SK-N-SH (cell line): ENCODE results near the gene SOWAHA. TPM values are rescaled to one million over a fixed set of nuclear protein-coding genes. Genes with fewer than 3 reads are reported as not detected.

Experiments
- CTCF ChIA-PET: fragments of 300-600, 350-600 bp; formaldehyde crosslinking; extraction: SDS; loops from one replicate; lab custom pipeline; 2021; lab: Yijun Ruan, JAX
- POLR2A ChIA-PET: fragments of 350-600 bp; sonication (Branson Sonifier 250); formaldehyde crosslinking; extraction: SDS; loops from one replicate; lab custom pipeline; 2020; ENCODE audit warnings: antibody characterized with exemption, inconsistent platforms; lab: Yijun Ruan, JAX
- DNase-seq: peaks from one replicate; pipeline ENCODE4 v3.0.0; 2012
- H2AFZ ChIP-seq: fragments of 200-600 bp; sonication (generic); 2 replicates; pipeline ENCODE4 v1.8.1; 2016; ENCODE audit warnings: antibody characterized with exemption, mild to moderate bottlenecking, low read depth
- H3F3A ChIP-seq: fragments of 200-600 bp; sonication (generic); replicated peaks from 2 replicates; pipeline ENCODE3; 2016; ENCODE audit warnings: antibody characterized with exemption, mild to moderate bottlenecking; ENCODE audit not compliant: insufficient read depth
- H3K27ac ChIP-seq, 2 experiments: fragments of 200-500 bp in 1 of 2; fragments of 200-600 bp in 1 of 2; sonication (Bioruptor generic) in 1 of 2; sonication (generic), shearing (Covaris generic) in 1 of 2; 2 replicates each; pipeline versions ENCODE4 v1.5.1 to v1.6.1; 2014 to 2016; ENCODE audit warnings: low read depth in 2 of 2, inconsistent platforms in 1 of 2, low read length in 1 of 2, mild to moderate bottlenecking in 1 of 2, mixed read lengths in 1 of 2
- H3K27me3 ChIP-seq: fragments of 200-600 bp; sonication (generic), shearing (Covaris generic); 2 replicates; pipeline ENCODE4 v1.6.1; 2016; ENCODE audit warnings: mixed run types; ENCODE audit not compliant: insufficient read depth
- H3K36me3 ChIP-seq, 2 experiments: fragments of 200-500 bp in 1 of 2; fragments of 200-600 bp in 1 of 2; sonication (Bioruptor generic) in 1 of 2; sonication (generic) in 1 of 2; replicated peaks in 1 of 2; 2 replicates each; pipeline versions ENCODE3 to v1.5.1; 2014 to 2016; ENCODE audit warnings: low read length in 1 of 2, mild to moderate bottlenecking in 1 of 2; ENCODE audit not compliant: insufficient read depth in 2 of 2, control insufficient read depth in 1 of 2
- H3K4me1 ChIP-seq, 2 experiments: fragments of 200-500 bp in 1 of 2; fragments of 200-600 bp in 1 of 2; sonication (Bioruptor generic) in 1 of 2; sonication (generic), shearing (Covaris generic) in 1 of 2; 2 replicates each; pipeline versions ENCODE4 v1.5.1 to v1.6.1; 2014 to 2016; ENCODE audit warnings: low read depth in 1 of 2, low read length in 1 of 2, mixed run types in 1 of 2; ENCODE audit not compliant: insufficient read depth in 2 of 2, control insufficient read depth in 1 of 2
- H3K4me2 ChIP-seq: fragments of 200-600 bp; sonication (generic), shearing (Covaris generic); 2 replicates; pipeline ENCODE4 v1.6.1; 2017; ENCODE audit warnings: mixed run types
- H3K4me3 ChIP-seq, 2 experiments: fragments of 200-500 bp in 1 of 2; fragments of 200-600 bp in 1 of 2; sonication (Bioruptor generic) in 1 of 2; sonication (generic), shearing (Covaris generic) in 1 of 2; 2 replicates each; pipeline versions ENCODE4 v1.5.1 to v1.8.1; 2014 to 2016; ENCODE audit warnings: low read depth in 2 of 2, inconsistent platforms in 1 of 2, low read length in 1 of 2, mild to moderate bottlenecking in 1 of 2, mixed read lengths in 1 of 2, moderate library complexity in 1 of 2
- H3K79me2 ChIP-seq: fragments of 200-600 bp; sonication (generic); 2 replicates; pipeline ENCODE4 v1.8.1; 2017; ENCODE audit warnings: mild to moderate bottlenecking; ENCODE audit not compliant: insufficient read depth
- H3K9ac ChIP-seq: fragments of 200-600 bp; sonication (generic); 2 replicates; pipeline ENCODE4 v1.6.1; 2017; ENCODE audit warnings: mixed run types
- H3K9me2 ChIP-seq: fragments of 200-600 bp; sonication (generic); 2 replicates; pipeline ENCODE4 v1.6.1; 2017; ENCODE audit warnings: mixed run types
- H3K9me3 ChIP-seq: fragments of 200-600 bp; sonication (generic); 2 replicates; pipeline ENCODE4 v1.6.1; 2017; ENCODE audit warnings: mixed run types, mild to moderate bottlenecking, moderate library complexity
- H4K20me1 ChIP-seq: fragments of 200-600 bp; sonication (generic); 2 replicates; pipeline ENCODE4 v1.6.1; 2017; ENCODE audit warnings: mild to moderate bottlenecking, mixed run types; ENCODE audit not compliant: insufficient read depth
- ELF1 ChIP-seq: IDR thresholded peaks from 2 replicates; pipeline ENCODE4 v1.4.0; 2012
- EZH2phosphoT487 ChIP-seq: fragments of 200-600 bp; sonication (generic); IDR thresholded peaks from 2 replicates; pipeline ENCODE4 v1.6.1; 2017; ENCODE audit warnings: low read depth, mixed run types, mild to moderate bottlenecking, antibody characterized with exemption, moderate library complexity, borderline replicate concordance
- FOXM1 ChIP-seq: IDR thresholded peaks from 2 replicates; pipeline ENCODE4 v1.4.0; 2012; ENCODE audit warnings: low read depth, mild to moderate bottlenecking
- GABPA ChIP-seq: IDR thresholded peaks from 2 replicates; pipeline ENCODE4 v1.4.0; 2012; ENCODE audit warnings: low read depth, mild to moderate bottlenecking
- GATA2 ChIP-seq: sonication (generic); formaldehyde crosslinking; IDR thresholded peaks from 2 replicates; pipeline ENCODE4 v1.5.0; 2020; ENCODE audit warnings: mild to moderate bottlenecking, missing genetic modification reagents
- JUND ChIP-seq: IDR thresholded peaks from 2 replicates; pipeline ENCODE4 v1.4.0; 2012
- MXI1 ChIP-seq: IDR thresholded peaks from 2 replicates; pipeline ENCODE4 v1.6.1; 2012; ENCODE audit warnings: mild to moderate bottlenecking, low read depth, low read length, improper control_type of control experiment
- NRF1 ChIP-seq: IDR thresholded peaks from 2 replicates; pipeline ENCODE4 v1.6.1; 2012; ENCODE audit warnings: low read depth, mild to moderate bottlenecking, low read length
- PBX3 ChIP-seq: IDR thresholded peaks from 2 replicates; pipeline ENCODE4; 2012
- POLR2AphosphoS5 ChIP-seq: IDR thresholded peaks from 2 replicates; pipeline ENCODE4 v1.6.1; 2012; ENCODE audit warnings: low read depth, low read length
- RAD21 ChIP-seq: IDR thresholded peaks from 2 replicates; pipeline ENCODE4 v1.6.1; 2012; ENCODE audit warnings: mild to moderate bottlenecking, low read length
- REST ChIP-seq: IDR thresholded peaks from 2 replicates; pipeline ENCODE4 v1.6.1; 2012; ENCODE audit warnings: mild to moderate bottlenecking, low read depth, low read length, moderate library complexity
- RXRA ChIP-seq: IDR thresholded peaks from 2 replicates; pipeline ENCODE4 v1.4.0; 2012; ENCODE audit warnings: low read depth, mild to moderate bottlenecking, borderline replicate concordance
- SMC3 ChIP-seq: IDR thresholded peaks from 2 replicates; pipeline ENCODE4 v1.6.1; 2012; ENCODE audit warnings: low read depth, low read length, improper control_type of control experiment
- TAF1 ChIP-seq: IDR thresholded peaks from 2 replicates; pipeline ENCODE4 v1.6.1; 2012; ENCODE audit warnings: low read depth, mild to moderate bottlenecking, low read length, moderate library complexity, borderline replicate concordance
- TCF12 ChIP-seq: IDR thresholded peaks from 2 replicates; pipeline ENCODE4 v1.4.0; 2012
- TEAD4 ChIP-seq: IDR thresholded peaks from 2 replicates; pipeline ENCODE4 v1.4.0; 2012; ENCODE audit warnings: mild to moderate bottlenecking, borderline replicate concordance; ENCODE audit not compliant: insufficient read depth
- YY1 ChIP-seq: IDR thresholded peaks from 2 replicates; pipeline ENCODE4 v1.4.0; 2012; ENCODE audit warnings: low read depth, mild to moderate bottlenecking
- WGBS: methylation state at CpG from one replicate; pipeline ENCODE4 v1.1.6; 2017; ENCODE audit warnings: low lambda C conversion rate; 5-methylcytosine and 5-hydroxymethylcytosine counted together
- polyA plus RNA-seq, 3 experiments: library from polyadenylated mRNA; depleted of rRNA; stranded (reverse); fragments of >200 nt; gene quantifications; 2 replicates each; pipeline ENCODE4 v1.2.3, GENCODE V29; 2012
- TF ChIP-seq, protein P1 (sequence below): IDR thresholded peaks from 2 replicates; pipeline ENCODE4 v1.4.0; 2012; ENCODE audit warnings: low read depth, borderline replicate concordance

Gene SOWAHA
- polyA plus RNA-seq, 1 of the 3 experiments (the other 2 are of a cell fraction): 0.30 TPM

DNA sequence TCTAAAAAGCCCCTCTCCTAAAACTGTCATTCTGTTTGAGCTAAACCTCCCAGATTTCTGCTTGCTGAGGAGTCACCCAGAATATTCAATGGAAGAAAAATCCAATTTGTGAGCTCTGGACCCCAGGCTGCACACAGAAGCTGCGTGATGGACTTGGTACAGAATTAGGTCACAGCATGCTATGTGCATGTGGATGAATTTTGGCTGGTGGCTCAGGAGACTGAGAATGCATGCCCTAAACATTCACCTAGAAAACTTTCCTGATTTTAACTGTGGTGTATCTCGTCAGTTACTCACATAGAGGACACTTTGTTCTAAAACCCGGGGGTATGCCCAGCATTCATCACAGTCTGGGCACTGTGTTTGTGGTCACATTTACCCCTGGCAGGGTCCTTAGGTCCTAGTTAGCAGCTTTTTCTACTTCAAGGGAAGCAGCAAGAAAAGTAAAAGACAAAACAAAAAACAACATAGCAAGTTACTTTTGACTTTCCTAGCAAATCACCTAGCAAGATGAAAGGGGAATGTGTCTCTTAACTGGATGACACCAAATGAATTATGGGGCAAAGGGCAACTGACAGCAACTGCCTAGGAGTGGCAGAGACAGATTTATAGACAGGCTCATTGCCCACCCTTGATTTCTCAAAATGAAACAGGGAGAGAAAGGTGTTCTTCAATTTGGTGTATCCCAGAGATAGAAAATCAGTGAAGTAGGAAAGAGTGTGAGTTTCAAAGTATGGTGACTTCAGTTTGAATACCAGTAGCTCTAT lies 25.6 kb downstream of the SOWAHA start:
- DNase-seq: no peak
- Histone ChIP-seq H4K20me1 (no peaks in the 10 kb centered on the region), H3K36me3 (no peaks in the 10 kb centered on the region), H3K79me2 (no peaks in the 10 kb centered on the region), H3K9ac (no peak overlapping the region), H3K9me3 (no peaks in the 10 kb centered on the region), H3K4me2 (no peak overlapping the region), H3K4me3 (no peak overlapping the region), H2AFZ (no peak overlapping the region), H3K27me3 (no peaks in the 10 kb centered on the region), H3K27ac (no peak overlapping the region), H3K4me1 (no peaks in the 10 kb centered on the region; a peak in 2 of 4 replicates), H3K9me2 (no peaks in the 10 kb centered on the region), H3F3A (no peaks in the 10 kb centered on the region)
- ChIA-PET CTCF (interaction anchor here (1.1 to 1.4 kb wide), 3 partner anchors 9 to 19 kb away, joined by 3 to 6 read pairs (median 6); partner anchors contain the start of gene SHROOM1), POLR2A (no interaction called here)
- TF ChIP-seq GATA2 (CRISPR knock-in tag): no peak
- TF ChIP-seq EZH2phosphoT487: no peak
- TF ChIP-seq FOXM1: no peak
- TF ChIP-seq SMC3: no peak
- no peak for TF ChIP-seq ELF1
- no peak for TF ChIP-seq YY1
- TF ChIP-seq TCF12: no peak
- TF ChIP-seq PBX3: no peak
- TF ChIP-seq RAD21: no peak
- TF ChIP-seq NRF1: no peak
- TF ChIP-seq MXI1: no peak
- TF ChIP-seq, protein P1, sequence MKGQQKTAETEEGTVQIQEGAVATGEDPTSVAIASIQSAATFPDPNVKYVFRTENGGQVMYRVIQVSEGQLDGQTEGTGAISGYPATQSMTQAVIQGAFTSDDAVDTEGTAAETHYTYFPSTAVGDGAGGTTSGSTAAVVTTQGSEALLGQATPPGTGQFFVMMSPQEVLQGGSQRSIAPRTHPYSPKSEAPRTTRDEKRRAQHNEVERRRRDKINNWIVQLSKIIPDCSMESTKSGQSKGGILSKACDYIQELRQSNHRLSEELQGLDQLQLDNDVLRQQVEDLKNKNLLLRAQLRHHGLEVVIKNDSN: no peak
- no peak for TF ChIP-seq POLR2AphosphoS5
- TF ChIP-seq JUND: no peak
- no peak for TF ChIP-seq REST
- no peak for TF ChIP-seq GABPA
- TF ChIP-seq TEAD4: no peak
- no peak for TF ChIP-seq RXRA
- no peak for TF ChIP-seq TAF1
- whole genome bisulfite sequencing: 59% methylated on average over 3 of the region's 3 CpGs
